ENCODE measurements around the gene GPR45. TPM values are rescaled to one million over a fixed set of nuclear protein-coding genes. Genes with fewer than 3 reads are reported as not detected.

Gene GPR45
- total RNA-seq, 4 donors from 2014 or later, result not detected

- H3K36me3 ChIP-seq, result peaks cover 5 to 97% (median 57%) of the 10 kb centered on the region in 4 donors
- WGBS, result 89% methylated on average over 7 of the region's 7 CpGs
- intact Hi-C loops (cut with DNase I), result no loop called here
Observed at GRCh38 chr2:105288133-105288532, 46.6 kb downstream of the GPR45 start.

GRCh38 chr2:105290981-105291660 is 49.6 kb downstream of the GPR45 start:
- intact Hi-C loops (cut with DNase I), result no loop called here
- 87% methylated on average over 6 of the region's 6 CpGs for WGBS
- Histone ChIP-seq H3K27ac (replicated peaks in 1 of 4) (no peak overlapping the region), H3K4me1 (no peaks in the 10 kb centered on the region), H3K36me3 (peaks cover 16 to 97% (median 46%) of the 10 kb centered on the region in 4 donors), H3K27me3 (no peaks in the 10 kb centered on the region), H3K9me3 (no peaks in the 10 kb centered on the region), H3K4me3 (no peak overlapping the region)
- TF ChIP-seq CTCF (IDR thresholded peaks at IDR 0.05) (no peak), POLR2A (IDR thresholded peaks at IDR 0.05; ENCODE audit: low read depth) (no peak), EP300 (IDR thresholded peaks at IDR 0.05) (no peak), POLR2AphosphoS5 (IDR thresholded peaks at IDR 0.05) (no peak)
- DNase-seq (ENCODE audit: extremely low spot score), result no peak

More at GRCh38 chr2:105288133-105288532, 46.6 kb downstream of the GPR45 start:
- no peak for TF ChIP-seq POLR2AphosphoS5 (IDR thresholded peaks at IDR 0.05)
- TF ChIP-seq POLR2A (IDR thresholded peaks at IDR 0.05; ENCODE audit: low read depth), result no peak
- no peak for TF ChIP-seq EP300 (IDR thresholded peaks at IDR 0.05)
- TF ChIP-seq CTCF (IDR thresholded peaks at IDR 0.05), result no peak
- DNase-seq (ENCODE audit: extremely low spot score), result no peak
- Histone ChIP-seq H3K27me3 (no peaks in the 10 kb centered on the region), H3K4me1 (no peaks in the 10 kb centered on the region), H3K27ac (replicated peaks in 1 of 4) (no peak overlapping the region), H3K4me3 (no peak overlapping the region), H3K9me3 (no peaks in the 10 kb centered on the region)

- WGBS, result 92% methylated on average over 2 of the region's 2 CpGs
- H3K9me3 ChIP-seq, result no peaks in the 10 kb centered on the region
- intact Hi-C loops (cut with DNase I), result no loop called here
- H3K36me3 ChIP-seq, result peaks cover 20 to 96% (median 47%) of the 10 kb centered on the region in 4 donors
- DNase-seq (ENCODE audit: extremely low spot score), result no peak
- H3K27ac ChIP-seq (replicated peaks in 1 of 4), result no peak overlapping the region
- H3K4me3 ChIP-seq, result no peak overlapping the region
- no peak for TF ChIP-seq POLR2AphosphoS5 (IDR thresholded peaks at IDR 0.05)
- TF ChIP-seq EP300 (IDR thresholded peaks at IDR 0.05), result no peak
- TF ChIP-seq CTCF (IDR thresholded peaks at IDR 0.05), result no peak
- TF ChIP-seq POLR2A (IDR thresholded peaks at IDR 0.05; ENCODE audit: low read depth), result no peak
- no peaks in the 10 kb centered on the region for H3K27me3 ChIP-seq
- no peaks in the 10 kb centered on the region for H3K4me1 ChIP-seq
Observed at GRCh38 chr2:105291981-105292380, 50.4 kb downstream of the GPR45 start.

Other genes with a start within 250 kb of the GPR45 start
- 10 to 100 TPM; 16.2 to 21.0 (median 18.4) TPM for gene MRPS9, start 203.7 kb upstream of the GPR45 start, total RNA-seq
- gene TGFBRAP1, start 88.0 kb downstream of the GPR45 start, total RNA-seq, result 10 to 100 TPM; 20.8 to 34.4 (median 27.9) TPM
- gene C2orf49, start 95.8 kb downstream of the GPR45 start, total RNA-seq, result 10 to 100 TPM; 16.4 to 19.5 (median 17.7) TPM
- gene FHL2, start 157.3 kb downstream of the GPR45 start, total RNA-seq, result 100 to 1,000 TPM in 1 of 4 donors, 10 to 100 TPM in 3; 81.8 to 114 (median 87.9) TPM